NCI-H226 (cell line): ENCODE data around the gene VPS52.
"Not testable (repeated sequence)": the region's sequence is repeated elsewhere in the genome, so short reads cannot be mapped to it uniquely, and the experiment has no call there.

ENCODE experiments used
- DNase-seq: peaks from one replicate; pipeline ENCODE4 v3.0.0-alpha.2; 2015

Gene VPS52

DNA sequence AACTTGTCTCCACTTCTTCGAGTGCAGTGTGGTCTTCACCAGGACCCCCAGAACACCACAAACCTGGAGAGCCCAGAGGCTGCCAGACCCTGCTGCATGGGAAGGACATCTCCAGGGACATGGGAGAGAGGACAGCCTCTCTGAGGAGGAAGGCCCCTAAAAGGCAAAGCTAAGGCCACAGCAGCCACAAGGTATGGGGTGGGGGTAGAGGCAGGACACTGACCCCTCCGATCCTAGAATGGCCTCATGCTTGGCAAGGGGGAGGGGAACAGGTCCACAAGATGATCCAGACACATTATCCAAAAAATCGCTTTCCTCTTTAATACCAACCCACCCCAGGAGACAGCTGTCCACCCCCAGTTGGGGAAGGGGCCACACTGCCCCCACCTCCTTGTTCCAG, 7.1 kb upstream of the VPS52 start:
- no peak for DNase-seq

DNA sequence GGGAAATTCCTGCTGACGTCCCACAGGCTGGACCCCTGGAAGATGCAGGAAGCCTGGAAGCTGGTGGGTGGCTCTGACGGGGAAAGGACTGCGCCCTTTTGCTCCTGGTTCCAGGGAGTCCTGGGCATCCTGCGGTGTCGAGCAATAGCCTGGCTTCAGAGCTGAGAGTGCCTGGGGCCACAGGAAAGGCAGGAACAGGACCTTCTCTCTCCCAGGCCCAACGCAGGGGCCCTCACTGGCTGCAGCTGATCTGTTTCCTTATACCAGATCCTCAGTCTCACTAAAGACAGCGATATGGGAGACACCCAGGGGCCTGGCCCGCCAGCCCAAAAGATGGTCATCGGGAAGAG, 6.7 kb upstream of the VPS52 start:
- DNase-seq: no peak

DNA sequence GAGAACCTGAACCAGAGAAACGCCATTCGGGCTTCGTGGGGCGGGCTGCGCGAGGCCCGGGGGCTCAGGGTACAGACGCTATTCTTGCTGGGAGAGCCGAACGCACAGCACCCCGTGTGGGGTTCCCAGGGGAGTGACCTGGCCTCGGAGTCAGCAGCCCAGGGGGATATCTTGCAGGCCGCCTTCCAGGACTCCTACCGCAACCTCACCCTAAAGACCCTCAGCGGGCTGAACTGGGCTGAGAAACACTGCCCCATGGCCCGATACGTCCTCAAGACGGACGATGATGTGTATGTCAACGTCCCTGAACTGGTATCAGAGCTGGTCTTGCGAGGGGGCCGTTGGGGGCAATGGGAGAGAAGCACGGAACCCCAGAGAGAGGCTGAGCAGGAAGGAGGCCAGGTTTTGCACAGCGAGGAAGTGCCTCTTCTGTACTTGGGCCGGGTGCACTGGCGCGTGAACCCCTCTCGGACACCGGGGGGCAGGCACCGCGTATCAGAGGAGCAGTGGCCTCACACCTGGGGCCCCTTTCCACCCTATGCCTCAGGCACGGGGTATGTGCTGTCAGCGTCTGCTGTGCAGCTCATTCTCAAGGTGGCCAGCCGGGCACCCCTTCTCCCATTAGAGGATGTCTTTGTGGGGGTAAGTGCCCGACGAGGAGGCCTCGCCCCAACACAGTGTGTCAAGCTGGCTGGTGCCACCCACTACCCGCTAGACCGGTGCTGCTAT, 6.2 kb upstream of the VPS52 start:
- DNase-seq: peak; percentile 27

DNA sequence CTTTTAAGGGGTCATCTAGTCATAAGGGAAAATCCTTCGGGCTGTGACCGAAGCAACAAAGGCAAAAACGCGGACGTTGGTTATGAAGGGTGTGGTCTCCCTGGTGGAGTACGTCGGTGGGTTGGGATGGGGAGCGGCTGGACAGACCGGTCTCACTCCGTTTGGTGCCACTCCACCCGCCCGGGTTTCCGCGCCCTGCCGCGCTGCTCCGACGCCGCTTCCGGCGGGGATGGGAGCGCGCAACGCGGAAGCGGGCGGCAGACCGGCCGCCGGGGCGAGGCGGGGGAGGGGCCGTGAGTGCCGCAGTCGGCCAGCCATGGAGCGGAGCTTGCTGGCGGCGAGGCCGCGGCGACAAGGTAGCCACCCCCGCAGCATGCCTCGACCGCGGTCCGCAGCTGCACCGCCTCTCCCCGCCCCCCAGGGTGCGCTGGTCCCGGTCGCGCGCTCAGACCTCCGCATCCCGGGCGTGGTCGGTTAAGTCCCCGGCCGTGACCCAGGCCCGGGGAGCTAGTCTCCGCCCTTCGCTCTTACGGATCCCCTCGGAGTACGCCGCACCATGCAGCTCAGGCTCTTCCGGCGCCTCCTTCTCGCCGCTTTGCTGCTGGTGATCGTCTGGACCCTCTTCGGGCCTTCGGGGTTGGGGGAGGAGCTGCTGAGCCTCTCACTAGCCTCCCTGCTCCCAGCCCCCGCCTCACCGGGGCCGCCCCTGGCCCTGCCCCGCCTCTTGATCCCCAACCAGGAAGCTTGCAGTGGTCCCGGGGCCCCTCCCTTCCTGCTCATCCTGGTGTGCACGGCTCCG, 5.4 kb upstream of the VPS52 start, which contains the start of gene B3GALT4:
Gene B3GALT4, plus strand, starts transcription at position 260 of the 799 bp plus-strand sequence. Its CDS starts 297 bp downstream, at position 557.
- peak; percentile 61 for DNase-seq

DNA sequence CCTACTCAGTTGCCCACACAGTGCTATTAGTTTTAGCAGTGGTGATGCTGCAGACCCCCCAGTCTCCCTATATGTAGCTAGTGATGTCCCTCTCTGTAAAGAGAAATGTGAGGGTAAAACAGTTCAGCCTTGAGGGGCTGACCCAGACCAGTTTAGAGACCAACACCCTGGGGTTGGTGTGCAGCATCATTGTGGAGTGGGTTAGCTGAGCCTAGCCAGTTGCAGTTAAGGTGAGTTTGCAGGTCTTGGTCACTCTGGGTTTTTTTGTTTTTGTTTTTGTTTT, 4.8 kb upstream of the VPS52 start:
- DNase-seq: no peak

DNA sequence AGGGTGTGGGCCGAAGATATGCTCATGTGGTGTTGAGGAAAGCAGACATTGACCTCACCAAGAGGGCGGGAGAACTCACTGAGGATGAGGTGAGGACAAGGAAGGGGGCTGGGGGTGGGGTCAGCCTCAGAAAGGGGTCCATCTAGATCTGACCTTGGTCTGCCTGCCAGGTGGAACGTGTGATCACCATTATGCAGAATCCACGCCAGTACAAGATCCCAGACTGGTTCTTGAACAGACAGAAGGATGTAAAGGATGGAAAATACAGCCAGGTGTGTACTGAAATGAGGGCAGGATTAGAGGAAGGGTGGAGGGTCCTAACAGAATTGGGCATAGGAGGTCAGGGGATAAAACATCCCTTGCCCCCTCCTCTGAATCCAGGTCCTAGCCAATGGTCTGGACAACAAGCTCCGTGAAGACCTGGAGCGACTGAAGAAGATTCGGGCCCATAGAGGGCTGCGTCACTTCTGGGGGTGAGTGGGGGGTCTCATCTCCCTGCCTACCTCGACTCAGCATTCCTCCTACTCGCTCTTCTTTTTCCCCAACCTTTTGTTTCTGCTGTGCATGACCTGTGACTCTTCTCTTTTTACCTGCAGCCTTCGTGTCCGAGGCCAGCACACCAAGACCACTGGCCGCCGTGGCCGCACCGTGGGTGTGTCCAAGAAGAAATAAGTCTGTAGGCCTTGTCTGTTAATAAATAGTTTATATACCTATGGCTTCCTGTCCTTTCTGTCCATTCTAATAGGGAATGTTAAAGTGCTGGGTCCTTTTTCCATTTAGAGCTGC, 4.3 kb upstream of the VPS52 start:
- not testable (repeated sequence) for DNase-seq

DNA sequence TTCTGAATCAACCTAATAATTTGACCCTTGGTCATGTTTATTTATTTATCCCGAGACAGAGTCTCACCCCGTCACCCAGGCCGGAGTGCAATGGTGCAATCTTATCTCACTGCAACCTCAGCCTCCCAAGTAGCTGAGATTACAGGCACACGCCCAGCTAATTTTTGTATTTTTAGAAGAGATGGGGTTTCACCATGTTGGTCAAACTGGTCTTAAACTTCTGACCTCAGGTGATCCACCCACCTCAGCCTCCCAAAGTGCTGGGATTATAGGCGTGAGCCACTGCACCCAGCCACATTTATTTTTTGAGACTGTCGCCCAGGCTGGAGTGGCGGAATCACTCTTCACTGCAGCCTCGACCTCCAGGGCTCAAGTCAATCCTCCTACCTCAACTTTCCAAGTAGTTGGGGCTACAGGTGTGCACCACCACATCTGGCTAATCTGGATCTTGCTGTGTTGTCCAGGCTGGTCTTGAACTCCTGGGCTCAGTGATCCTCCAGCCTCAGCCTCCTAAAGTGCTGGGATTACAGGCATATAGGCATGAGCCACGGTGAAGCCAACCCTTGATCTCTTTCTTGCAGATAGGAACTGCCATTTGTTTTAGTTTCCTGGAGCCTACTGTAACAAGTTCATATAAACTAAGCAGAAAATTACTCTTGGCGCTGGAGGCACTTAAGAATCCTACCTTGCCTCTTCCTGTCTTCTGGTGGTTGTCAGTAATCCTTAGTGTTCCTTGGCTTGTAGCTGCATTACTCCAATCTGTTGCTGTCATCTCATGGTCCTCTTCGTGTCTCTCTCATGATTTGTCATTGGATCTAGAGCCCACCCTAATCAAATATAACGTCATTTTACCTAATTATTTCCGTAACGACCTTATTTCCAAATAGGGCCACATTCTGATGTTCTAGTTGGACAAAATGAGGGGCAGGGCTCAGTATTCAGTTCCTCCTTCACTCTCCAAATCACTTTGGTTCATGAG, 2.5 kb upstream of the VPS52 start:
- DNase-seq: no peak

DNA sequence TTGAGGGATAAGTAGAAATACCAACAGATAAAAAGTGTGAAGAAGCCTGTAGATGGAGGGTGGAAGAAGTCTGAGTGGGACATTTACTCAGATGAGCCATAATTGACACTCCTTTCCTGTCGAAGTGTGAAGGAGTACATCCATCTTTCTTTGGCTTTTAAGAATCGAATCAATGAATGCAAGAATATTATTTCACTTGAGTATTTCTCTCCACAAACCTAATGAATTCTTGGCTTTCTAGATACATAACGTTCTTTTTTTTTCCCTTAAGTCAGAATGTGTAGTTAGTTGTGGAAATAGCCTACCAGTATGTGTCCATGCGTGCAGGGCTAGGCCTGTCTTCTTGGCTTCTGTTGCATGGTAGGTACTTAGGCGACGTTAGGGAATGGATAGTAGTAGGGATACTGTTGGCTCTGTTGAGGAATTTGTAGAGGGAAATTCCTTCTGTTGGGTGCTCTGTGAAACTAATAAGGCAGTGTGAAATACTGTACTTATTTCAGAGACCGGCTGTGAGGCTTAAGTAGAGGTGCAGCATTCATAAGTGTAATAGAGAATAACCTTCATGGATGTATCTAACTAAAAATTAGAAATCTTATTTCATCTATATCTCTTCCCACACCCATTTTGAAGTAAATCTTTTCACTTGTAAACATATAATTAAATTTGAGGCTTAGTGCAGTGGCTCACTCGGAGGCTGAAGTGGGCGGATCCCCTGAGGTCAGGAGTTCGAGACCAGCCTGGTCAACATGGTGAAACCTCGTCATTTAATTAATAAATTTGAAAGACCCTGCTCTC, 1.6 kb upstream of the VPS52 start:
- no peak for DNase-seq

DNA sequence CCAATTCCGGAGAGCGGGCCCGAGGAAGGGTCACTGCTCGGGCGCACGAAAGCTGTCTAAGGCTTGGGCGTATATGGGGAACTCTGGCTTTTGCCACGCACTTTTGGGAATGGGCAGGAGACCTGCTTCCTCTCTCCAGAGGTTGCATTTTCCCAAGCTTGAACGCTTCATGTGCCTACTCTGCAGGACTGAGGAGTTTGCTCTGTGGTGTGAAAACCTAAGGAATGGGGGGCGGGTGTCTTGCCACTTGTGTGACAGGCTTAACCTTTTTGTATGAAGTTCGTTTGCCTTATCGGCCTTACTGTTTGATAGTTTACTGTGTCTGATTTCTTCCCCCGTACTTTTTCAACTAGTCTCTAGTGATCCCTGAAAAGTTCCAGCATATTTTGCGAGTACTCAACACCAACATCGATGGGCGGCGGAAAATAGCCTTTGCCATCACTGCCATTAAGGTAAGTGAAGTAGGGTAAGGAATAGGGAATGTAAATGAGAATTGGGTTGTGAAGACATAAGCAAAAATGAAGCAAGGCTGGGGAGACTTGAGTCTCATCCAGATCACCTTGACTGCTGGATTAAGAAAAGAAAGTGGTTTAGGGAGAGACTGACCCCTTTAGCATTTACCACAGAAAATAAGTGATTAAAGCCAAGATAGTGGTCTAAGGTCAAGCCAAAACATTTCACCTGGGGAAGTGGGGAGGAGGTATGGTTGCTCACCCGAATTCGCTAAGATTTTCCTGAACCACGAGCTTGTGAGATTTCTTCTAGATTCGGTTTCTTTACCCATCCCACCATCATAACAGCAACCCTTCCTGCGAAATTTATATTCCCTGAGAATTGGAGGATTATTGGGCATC, 826 bp upstream of the VPS52 start:
- DNase-seq: no peak

DNA sequence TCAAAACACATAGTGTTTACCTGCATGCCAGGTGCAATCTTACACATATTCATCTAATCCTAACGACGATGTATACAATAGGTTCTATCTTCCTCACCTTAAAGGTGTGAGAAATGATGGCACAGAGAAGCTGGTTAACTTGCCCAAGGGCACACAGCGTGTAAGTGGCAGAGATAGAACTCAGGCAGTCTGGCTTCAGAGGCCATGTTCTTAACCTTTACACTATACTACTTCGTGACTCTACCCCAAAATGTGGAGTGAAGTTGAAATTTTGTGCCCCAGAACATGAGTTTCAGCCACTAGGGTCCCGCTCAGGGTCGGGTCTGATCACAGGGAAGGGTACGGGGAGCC, 584 bp downstream of the VPS52 start:
- DNase-seq: no peak

DNA sequence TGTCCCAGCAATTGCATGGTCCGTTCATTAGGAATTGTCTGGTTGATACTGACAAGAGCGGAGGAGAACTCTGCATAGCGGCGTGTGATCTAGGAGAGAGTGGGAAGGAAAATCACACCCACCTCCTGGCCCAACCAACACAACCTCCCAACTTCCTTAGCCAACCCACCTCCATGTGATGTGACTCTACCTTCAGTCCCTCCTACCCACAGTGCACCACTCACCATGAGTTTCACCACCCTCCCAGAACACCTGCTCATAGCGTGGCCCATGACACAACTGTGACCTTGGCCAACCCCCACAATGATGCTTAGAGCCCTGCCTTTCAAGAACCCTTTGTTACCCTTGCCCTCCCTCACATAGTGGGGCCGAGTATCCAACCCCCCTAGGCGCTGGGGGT, 7.7 kb downstream of the VPS52 start:
- DNase-seq: no peak

DNA sequence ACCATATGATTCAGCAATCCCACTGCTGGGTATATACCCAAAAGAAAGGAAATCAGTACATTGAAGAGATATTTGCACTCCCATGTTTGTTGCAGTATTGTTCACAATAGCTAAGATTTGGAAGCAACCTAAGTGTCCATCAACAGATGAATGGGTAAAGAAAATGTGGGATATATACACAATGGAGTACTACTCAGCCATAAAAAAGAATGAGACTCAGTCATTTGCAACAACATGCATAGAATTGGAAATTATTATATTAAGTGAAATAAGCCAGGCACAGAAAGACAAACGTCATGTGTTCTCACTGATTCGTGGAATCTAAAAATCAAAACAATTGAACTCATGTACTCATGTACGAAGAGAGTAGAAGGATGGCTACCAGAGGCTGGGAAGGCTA, 9.2 kb downstream of the VPS52 start:
- not testable (repeated sequence) for DNase-seq

DNA sequence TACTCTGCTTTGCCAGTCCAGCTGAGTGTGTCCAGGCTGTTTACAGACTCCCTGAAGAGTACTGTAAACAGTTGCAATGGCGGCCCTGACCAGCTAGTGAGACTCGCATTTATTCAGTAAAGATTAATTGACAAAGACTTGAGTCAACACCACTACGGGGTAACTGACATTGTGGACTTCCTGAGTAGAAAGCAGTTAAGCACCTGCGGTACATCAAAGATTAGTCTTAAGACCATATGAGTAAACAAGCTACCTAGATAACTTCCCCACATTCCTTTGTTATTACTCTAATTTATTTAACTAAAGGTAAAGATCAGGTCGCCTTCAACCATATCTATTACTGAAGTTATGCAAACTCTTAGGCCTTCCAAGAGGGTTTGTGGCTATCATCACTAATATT, 12.6 kb downstream of the VPS52 start:
- peak; percentile 20 for DNase-seq

DNA sequence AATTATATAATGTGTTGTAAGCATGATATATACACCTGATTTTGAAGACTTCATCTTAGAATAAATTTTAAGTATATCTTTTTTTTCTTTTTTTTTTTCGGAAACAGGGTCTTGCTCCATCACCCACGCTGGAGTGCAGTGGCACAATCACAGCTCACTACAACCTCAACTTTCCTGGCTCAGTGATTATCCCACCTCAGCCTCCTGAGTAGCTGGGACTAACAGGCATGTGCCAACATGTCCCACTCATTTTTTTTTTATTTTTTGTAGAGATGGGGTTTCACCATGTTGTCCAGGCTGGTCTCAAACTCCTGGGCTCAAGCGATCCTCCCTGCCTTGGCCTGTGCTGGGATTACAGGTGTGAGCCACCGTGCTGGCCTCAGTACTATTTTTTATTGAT, 17.1 kb downstream of the VPS52 start:
- DNase-seq: no peak

DNA sequence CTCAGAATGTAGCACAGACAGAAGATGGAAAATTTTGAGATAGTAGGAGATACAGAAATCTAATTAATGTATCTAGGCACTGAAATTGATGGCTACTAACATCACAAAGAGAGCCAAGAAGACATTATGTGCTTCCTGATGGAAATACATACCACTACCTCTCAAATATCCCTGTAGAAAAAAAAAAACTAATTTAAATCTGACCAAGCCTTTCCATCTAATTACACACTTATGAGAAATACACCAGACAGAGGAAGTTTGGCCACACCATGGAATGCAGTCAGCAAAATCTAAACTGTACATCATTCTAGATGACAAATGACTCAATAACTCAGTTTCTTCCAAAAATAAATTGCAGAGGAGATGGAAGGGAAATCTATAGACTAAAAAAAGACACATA, 18.9 kb downstream of the VPS52 start:
- DNase-seq: no peak

DNA sequence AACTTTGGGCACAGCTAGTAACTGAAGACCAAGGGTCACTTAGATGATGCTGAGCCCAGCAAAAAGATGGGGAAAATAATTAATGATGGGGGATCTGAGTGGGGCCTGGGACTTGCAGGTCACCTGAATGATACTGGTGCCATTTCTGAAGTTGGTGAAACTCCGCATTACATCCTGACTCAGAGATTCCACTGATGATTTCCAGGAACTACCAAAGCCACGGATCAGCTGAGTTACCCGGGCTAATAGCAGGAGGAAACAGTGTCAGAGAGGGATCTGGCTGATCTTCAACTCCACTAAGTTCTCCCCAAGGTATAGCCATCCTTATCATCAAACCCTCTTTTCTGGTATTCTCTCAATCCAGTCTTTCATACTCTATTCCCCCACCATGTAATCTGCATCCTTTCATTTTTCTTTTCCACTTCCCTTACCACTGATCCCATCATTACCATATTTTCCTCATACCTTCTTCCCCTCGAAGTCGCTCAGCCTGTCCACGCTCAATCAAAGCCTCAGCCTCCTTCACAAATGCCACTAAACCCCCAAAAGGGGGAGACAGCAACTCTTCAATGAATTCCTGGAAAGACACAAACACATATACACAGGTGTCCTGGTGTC, 20.2 kb downstream of the VPS52 start:
- no peak for DNase-seq

DNA sequence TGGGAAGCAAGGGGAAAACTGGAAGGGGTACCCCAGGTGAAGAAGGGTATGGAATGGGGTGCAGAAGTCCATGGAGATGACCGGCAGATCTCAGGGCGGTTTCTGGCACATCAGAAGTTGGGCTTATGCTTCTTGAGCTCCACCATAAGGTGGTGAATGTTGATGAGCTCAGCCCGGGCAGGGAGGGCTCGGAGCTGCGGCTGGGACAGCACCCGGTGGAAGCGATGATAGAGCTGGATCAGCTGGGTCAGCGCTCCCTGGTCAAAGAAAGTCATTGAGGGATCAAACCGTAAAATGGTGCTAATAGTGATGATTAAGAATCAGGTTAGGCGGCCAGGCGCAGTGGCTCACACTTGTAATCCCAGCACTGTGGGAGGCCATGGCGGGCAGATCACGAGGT, 20.9 kb downstream of the VPS52 start:
- DNase-seq: no peak

DNA sequence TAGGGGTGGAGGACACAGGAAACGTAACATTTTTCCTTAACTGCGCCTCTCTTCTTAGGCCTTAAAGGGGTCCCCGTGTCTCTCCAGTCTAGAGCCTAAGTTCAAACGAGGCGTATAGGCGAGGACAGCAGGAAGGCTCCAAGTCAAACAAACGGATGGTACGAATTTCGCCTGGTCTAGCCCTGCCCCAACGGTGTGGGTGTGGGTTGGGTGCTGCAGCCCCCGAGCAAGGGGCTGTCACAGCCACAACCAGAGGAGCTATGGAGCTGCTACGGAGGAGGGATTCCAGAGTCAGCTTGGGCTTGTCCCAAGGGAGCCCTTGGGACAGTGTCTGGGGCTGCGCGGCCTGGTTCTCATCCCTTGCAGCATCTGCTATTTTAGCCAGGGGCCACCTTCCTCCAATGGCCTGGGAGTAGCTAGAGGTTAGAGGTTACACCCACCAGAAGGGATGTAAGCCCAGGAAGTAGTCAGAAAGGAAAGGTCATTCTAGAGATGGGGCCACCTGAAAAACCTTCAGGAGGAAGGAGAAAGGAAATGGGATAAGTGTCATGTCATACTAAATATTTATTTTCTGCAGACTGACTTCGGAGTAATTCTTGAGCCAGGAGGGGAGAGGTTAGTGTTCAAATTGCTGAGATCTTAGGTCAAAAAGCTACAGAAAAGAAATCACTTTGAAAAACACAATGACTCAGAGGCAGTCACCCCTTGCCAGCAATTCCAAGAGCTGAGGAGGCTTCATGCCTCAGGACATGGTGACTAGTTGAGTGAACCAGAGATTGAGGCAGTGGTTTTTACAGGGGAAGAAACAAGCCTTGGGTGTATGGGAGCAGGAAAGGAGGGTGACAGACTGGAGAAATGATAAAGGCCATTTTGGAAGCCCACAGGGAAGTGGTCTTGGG, 21.7 kb downstream of the VPS52 start:
- peak; percentile 71 for DNase-seq
